ENCODE data around the gene LMF1. TPM values are rescaled to one million over a fixed set of nuclear protein-coding genes. Genes with fewer than 3 reads are reported as not detected.

Gene LMF1
- total RNA-seq, 1 donor from 2014 or later = 26.9 TPM

DNA sequence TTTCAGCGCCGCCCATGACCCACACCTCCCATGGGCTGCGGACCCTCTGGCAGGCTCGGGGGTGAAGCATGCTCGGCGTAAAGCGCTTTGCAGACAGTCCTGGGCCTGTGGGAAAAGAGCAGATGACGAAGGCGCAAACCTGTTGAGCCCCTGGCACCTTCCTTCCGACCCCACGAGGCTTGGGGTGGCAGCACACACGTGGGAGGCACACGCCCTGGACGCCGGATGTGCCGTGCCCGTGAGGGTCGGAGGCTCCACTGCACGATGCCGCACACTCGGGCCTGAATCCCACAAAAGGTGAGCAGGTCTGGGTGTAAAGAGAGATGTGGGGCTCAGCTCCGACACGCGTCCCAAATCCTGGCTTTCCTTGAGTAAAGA, 71.1 kb downstream of the LMF1 start:
- TF ChIP-seq, protein P1, sequence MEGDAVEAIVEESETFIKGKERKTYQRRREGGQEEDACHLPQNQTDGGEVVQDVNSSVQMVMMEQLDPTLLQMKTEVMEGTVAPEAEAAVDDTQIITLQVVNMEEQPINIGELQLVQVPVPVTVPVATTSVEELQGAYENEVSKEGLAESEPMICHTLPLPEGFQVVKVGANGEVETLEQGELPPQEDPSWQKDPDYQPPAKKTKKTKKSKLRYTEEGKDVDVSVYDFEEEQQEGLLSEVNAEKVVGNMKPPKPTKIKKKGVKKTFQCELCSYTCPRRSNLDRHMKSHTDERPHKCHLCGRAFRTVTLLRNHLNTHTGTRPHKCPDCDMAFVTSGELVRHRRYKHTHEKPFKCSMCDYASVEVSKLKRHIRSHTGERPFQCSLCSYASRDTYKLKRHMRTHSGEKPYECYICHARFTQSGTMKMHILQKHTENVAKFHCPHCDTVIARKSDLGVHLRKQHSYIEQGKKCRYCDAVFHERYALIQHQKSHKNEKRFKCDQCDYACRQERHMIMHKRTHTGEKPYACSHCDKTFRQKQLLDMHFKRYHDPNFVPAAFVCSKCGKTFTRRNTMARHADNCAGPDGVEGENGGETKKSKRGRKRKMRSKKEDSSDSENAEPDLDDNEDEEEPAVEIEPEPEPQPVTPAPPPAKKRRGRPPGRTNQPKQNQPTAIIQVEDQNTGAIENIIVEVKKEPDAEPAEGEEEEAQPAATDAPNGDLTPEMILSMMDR (IDR thresholded peaks at IDR 0.05) = no peak
- no peak overlapping the region for H3K27ac ChIP-seq
- intact Hi-C loops (cut with DNase I) = no loop called here
- no peak for DNase-seq (ENCODE audit: low spot score in 2 of 2)
- H3K9me3 ChIP-seq = no peaks in the 10 kb centered on the region
- no peak overlapping the region for H3K4me3 ChIP-seq
- H3K4me1 ChIP-seq = no peaks in the 10 kb centered on the region
- no peaks in the 10 kb centered on the region for H3K27me3 ChIP-seq
- H3K36me3 ChIP-seq = no peaks in the 10 kb centered on the region

DNA sequence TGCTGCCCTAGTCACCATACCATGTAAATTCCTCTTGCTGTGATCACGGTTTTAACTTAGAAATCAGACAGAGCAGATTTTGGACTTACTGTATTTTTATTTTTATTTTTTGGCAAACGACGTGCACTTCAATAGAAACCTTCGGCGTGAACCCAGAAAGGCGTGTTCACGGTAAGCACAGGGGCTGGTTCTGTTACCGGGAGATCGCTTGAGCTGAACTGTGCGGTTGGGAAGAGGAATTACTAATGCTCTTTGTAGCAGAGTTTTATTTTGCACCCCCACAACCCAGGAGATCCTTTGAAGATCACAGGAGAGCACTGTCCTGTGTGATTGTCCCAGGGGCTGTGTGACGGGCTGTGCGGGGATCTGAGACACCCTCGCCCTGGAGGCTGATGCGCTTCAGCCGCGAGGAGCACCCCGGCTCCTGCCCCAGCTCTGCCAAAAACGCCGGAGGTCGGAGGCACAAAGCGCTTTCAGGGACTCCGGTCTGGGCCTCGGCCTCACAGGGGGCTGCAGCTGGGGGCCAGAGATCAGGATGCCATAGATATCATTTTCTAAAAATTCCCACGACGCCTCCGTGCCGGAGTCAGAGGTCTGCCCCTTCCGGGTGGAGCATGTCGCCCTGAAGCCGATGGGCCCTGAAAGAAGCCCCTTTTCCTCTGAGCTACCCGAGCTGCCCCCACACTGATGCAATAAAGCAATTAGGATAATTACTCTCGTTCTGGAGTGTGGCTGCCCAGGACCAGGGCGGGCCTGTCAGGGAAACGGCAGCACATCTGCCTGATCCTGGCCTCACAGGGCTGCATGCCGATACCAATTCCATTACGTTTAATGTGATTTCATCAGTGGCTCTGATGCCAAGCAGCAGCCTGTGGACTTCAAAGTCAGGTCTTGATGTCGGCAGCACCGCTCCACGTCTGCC, 71.8 kb downstream of the LMF1 start:
- Histone ChIP-seq H3K4me1 (no peaks in the 10 kb centered on the region), H3K4me3 (no peak overlapping the region), H3K9me3 (no peaks in the 10 kb centered on the region), H3K27me3 (no peaks in the 10 kb centered on the region), H3K27ac (no peak overlapping the region), H3K36me3 (no peaks in the 10 kb centered on the region)
- intact Hi-C loops (cut with DNase I) = no loop called here
- TF ChIP-seq, protein P1 (IDR thresholded peaks at IDR 0.05) = no peak
- no peak for DNase-seq (ENCODE audit: low spot score in 2 of 2)

DNA sequence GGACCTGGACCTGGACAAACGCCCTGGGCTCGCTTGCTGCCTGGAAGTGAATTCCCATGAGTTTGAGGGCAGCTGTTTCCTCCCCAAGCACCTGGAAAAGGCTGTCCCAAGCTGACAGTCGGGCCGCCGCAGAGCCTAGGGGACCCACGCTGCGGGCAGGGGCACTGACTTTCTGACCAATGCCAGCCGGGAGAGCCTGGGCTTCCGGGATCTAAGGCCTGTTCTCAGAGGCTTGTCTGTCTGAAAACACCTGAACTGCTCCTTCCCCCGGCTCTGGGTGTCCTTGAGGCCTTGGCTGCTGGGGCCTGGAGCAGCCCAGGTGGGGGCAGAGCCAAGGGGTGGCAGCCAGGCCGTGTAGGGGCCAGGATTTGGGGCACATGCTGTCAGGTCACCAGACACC, 72.6 kb downstream of the LMF1 start:
- Histone ChIP-seq H3K36me3 (peaks cover 0 to 3% of the 10 kb centered on the region in 2 donors), H3K27ac (no peak overlapping the region), H3K9me3 (no peaks in the 10 kb centered on the region), H3K4me3 (no peak overlapping the region), H3K27me3 (no peaks in the 10 kb centered on the region), H3K4me1 (no peaks in the 10 kb centered on the region)
- intact Hi-C loops (cut with DNase I) = no loop called here
- TF ChIP-seq, protein P1 (IDR thresholded peaks at IDR 0.05) = no peak
- no peak for DNase-seq (ENCODE audit: low spot score in 2 of 2)

DNA sequence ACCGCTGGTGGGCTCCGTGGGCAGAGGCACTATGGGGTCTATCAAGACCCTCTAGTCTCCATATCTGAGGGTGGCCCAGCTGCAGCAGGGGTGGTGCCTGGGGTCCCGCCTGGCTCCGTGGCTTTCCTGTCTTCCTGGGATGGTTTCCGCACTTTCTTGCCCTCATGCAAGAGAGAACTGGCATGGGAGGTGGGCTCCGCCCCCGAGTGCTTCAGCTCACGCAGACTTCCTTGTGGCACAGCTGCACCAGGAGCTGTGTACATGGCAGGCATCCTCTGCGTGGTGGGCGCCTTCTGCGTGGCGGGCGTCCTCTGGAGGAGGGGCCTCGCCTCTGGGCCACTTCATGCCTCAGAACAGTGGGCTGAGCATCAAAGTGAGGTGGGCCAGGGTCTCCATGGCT, 73.1 kb downstream of the LMF1 start:
- H3K27ac ChIP-seq = no peak overlapping the region
- H3K4me1 ChIP-seq = no peaks in the 10 kb centered on the region
- peaks cover 1 to 4% of the 10 kb centered on the region in 2 donors for H3K36me3 ChIP-seq
- intact Hi-C loops (cut with DNase I) = no loop called here
- no peak for DNase-seq (ENCODE audit: low spot score in 2 of 2)
- H3K4me3 ChIP-seq = no peak overlapping the region
- H3K27me3 ChIP-seq = no peaks in the 10 kb centered on the region
- H3K9me3 ChIP-seq = no peaks in the 10 kb centered on the region
- TF ChIP-seq, protein P1 (IDR thresholded peaks at IDR 0.05) = no peak

- Histone ChIP-seq H3K27me3 (no peaks in the 10 kb centered on the region), H3K4me1 (no peaks in the 10 kb centered on the region), H3K9me3 (no peaks in the 10 kb centered on the region), H3K27ac (no peak overlapping the region), H3K4me3 (no peak overlapping the region), H3K36me3 (peaks cover 4 to 7% of the 10 kb centered on the region in 2 donors)
- no peak for DNase-seq (ENCODE audit: low spot score in 2 of 2)
- TF ChIP-seq, protein P1 (IDR thresholded peaks at IDR 0.05) = no peak
- intact Hi-C loops (cut with DNase I) = no loop called here
Measured at GRCh38 chr16:897200-897543, 73.6 kb downstream of the LMF1 start.

Data from ascending aorta (tissue), 2 donors.